ENCODE measurements around the gene CORO6.

DNA sequence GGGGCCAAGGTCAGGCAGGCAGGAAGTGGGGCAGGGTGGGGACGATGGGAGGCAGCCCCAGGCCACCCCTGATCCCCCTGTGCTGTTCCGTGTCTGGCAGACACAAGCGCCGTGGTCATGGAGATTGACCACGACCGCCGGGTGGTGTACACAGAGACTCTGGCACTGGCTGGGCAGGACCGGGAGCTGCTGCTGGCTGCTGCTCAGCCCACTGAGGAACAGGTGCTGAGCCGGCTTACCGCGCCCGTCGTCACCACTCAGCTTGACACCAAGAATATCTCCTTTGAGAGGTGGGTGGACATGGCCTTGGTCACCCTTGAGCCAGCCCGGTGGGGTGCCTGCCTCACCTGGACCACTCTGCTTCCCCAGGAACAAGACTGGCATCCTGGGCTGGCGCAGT, 13.7 kb downstream of the CORO6 start:
- TF ChIP-seq POLR2AphosphoS5 (IDR thresholded peaks at IDR 0.05; ENCODE audit: low read depth, low read length) (no peak), TAF1 (IDR thresholded peaks at IDR 0.05; ENCODE audit: borderline replicate concordance, insufficient read depth, low read length) (no peak)
